Neuron (in vitro differentiated cells): ENCODE data around the gene RIN3.

Source experiments
- H2AFZ ChIP-seq: one replicate; pipeline ENCODE4 v1.6.1; 2013; ENCODE audit warnings: low read depth, mild to moderate bottlenecking, inconsistent platforms, low read length, moderate library complexity
- H3K27me3 ChIP-seq: one replicate; pipeline ENCODE4 v1.6.1; 2013; ENCODE audit warnings: low read length; ENCODE audit not compliant: insufficient read depth
- H3K36me3 ChIP-seq: one replicate; pipeline ENCODE4 v1.6.1; 2013; ENCODE audit warnings: low read length; ENCODE audit not compliant: insufficient read depth
- H3K4me1 ChIP-seq: one replicate; pipeline ENCODE4 v1.6.1; 2013; ENCODE audit warnings: low read length; ENCODE audit not compliant: insufficient read depth
- H3K4me3 ChIP-seq: 2 replicates; pipeline ENCODE4 v1.5.1; 2013; ENCODE audit warnings: mild to moderate bottlenecking, low read length, moderate library complexity
- H3K9me3 ChIP-seq: one replicate; pipeline ENCODE4 v1.6.1; 2013; ENCODE audit warnings: low read length

Gene RIN3

GRCh38 chr14:92490239-92490959, 23.2 kb upstream of the RIN3 start:
- Histone ChIP-seq H3K4me1 (no peaks in the 10 kb centered on the region), H3K27me3 (peaks cover 2% of the 10 kb centered on the region), H2AFZ (no peak overlapping the region), H3K4me3 (no peak overlapping the region), H3K9me3 (no peaks in the 10 kb centered on the region), H3K36me3 (no peaks in the 10 kb centered on the region)

- Histone ChIP-seq H3K4me1 (no peaks in the 10 kb centered on the region), H2AFZ (no peak overlapping the region), H3K27me3 (no peaks in the 10 kb centered on the region), H3K9me3 (no peaks in the 10 kb centered on the region), H3K4me3 (no peak overlapping the region), H3K36me3 (no peaks in the 10 kb centered on the region)
Measured at GRCh38 chr14:92491782-92492181, 21.8 kb upstream of the RIN3 start.

- Histone ChIP-seq H3K4me3 (no peak overlapping the region), H3K27me3 (no peaks in the 10 kb centered on the region), H3K36me3 (no peaks in the 10 kb centered on the region), H3K4me1 (no peaks in the 10 kb centered on the region), H3K9me3 (no peaks in the 10 kb centered on the region), H2AFZ (no peak overlapping the region)
Measured at GRCh38 chr14:92492258-92492657, 21.3 kb upstream of the RIN3 start.

DNA sequence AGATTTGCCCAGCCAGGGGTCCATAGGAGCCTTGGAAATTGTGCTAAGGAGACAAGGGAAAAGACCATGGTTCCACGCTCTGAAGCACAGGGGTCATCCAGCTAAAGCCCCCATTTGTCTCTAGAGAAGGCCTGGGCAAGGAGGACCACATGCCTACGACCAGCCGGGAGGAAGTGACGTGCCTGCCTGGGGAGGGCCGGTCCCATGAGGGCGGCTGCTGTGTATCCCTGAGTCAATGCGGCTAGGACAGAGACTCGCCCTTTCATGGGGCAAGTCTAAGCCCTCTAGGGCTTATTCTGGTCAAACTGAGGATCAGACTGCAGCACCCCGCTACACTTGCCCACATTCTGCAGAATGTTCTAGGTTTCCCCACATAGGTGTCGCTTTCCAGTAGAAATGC, 20.6 kb upstream of the RIN3 start:
- Histone ChIP-seq H3K27me3 (no peaks in the 10 kb centered on the region), H3K9me3 (no peaks in the 10 kb centered on the region), H3K4me1 (no peaks in the 10 kb centered on the region), H3K36me3 (no peaks in the 10 kb centered on the region), H2AFZ (no peak overlapping the region), H3K4me3 (no peak overlapping the region)

DNA sequence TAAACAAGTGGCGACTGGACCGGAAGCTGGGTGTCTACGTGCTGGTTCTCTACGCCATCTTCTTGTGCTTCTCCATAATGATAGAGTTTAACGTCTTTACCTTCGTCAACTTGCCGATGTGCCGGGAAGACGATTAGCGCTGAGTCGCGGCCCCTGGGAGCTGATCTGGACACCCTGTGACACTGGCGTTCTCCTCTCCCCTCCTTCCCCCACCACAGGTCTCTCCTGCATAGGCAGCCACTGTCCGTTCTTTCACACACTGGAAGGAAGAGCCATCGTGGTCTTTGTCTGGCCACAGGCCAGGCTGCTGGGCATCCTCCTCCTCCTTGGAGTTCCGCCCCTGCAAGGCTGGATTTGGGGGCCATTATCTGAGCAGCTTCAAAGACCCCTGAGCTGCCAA, 20.1 kb upstream of the RIN3 start:
- Histone ChIP-seq H3K4me3 (no peak overlapping the region), H3K36me3 (no peaks in the 10 kb centered on the region), H3K4me1 (no peaks in the 10 kb centered on the region), H3K9me3 (no peaks in the 10 kb centered on the region), H2AFZ (no peak overlapping the region), H3K27me3 (no peaks in the 10 kb centered on the region)

DNA sequence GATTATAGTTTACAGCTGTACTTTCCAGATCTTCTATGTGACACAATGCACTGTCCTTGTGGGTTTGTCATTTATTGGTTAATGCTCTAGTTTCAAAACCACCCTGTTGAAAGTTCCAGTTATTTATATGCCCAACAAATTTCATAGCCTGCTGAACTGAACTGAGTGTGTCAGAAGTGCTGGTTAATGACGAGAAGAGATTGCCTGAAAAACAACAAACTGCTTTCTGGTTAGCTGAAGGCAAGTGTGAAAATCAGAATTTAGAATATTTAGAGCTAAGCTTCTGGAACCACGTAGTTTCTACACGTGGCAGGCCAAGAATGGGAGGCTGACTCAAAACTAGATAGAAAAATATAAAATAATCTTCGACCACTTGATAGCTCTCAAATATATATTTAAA, 19.1 kb upstream of the RIN3 start:
- Histone ChIP-seq H3K36me3 (no peaks in the 10 kb centered on the region), H3K27me3 (no peaks in the 10 kb centered on the region), H3K4me1 (no peaks in the 10 kb centered on the region), H2AFZ (no peak overlapping the region), H3K4me3 (no peak overlapping the region), H3K9me3 (no peaks in the 10 kb centered on the region)

- Histone ChIP-seq H3K4me1 (no peaks in the 10 kb centered on the region), H3K27me3 (no peaks in the 10 kb centered on the region), H3K36me3 (no peaks in the 10 kb centered on the region), H3K4me3 (no peak overlapping the region), H3K9me3 (no peaks in the 10 kb centered on the region), H2AFZ (no peak overlapping the region)
Measured at GRCh38 chr14:92495027-92495426, 18.6 kb upstream of the RIN3 start.

DNA sequence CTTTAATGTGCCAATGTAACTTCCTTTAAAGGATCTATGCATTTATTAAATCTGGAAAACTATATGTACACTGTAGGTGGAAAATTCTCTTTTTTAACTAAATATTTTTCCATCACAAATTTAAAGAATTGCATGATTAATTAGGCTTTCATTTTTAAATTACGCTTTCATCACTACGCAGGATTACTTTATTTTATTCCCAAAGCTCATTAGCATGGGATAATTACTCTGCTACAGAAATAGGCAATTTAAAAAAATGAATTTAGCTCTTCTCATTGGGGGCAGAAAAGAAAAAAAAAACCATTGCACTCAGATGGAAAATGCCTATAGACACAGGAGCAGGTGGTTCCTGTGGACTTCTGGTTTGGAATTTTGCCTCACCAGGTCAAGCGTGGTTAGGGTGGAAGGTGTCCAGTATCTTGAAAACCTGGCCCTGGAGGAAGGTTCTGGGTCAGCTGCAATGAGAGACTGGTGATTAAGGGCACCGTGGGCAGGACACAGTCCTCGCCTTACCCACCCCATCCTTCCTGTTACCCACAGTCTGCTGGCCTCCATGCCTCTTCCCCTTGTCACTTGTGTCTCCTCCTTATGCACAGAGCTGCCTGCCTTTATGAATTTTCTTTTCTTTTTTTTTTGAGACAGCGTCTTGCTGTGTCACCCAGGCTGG, 17.3 kb upstream of the RIN3 start:
- Histone ChIP-seq H3K27me3 (no peaks in the 10 kb centered on the region), H3K36me3 (no peaks in the 10 kb centered on the region), H2AFZ (no peak overlapping the region), H3K4me3 (no peak overlapping the region), H3K9me3 (no peaks in the 10 kb centered on the region), H3K4me1 (no peaks in the 10 kb centered on the region)

- Histone ChIP-seq H3K4me1 (no peaks in the 10 kb centered on the region), H2AFZ (no peak overlapping the region), H3K4me3 (no peak overlapping the region), H3K27me3 (no peaks in the 10 kb centered on the region), H3K9me3 (no peaks in the 10 kb centered on the region), H3K36me3 (no peaks in the 10 kb centered on the region)
Measured at GRCh38 chr14:92497391-92497790, 16.2 kb upstream of the RIN3 start.

- no peak overlapping the region for H3K4me3 ChIP-seq
- peaks cover 3% of the 10 kb centered on the region for H3K4me1 ChIP-seq
- H2AFZ ChIP-seq, result no peak overlapping the region
- H3K36me3 ChIP-seq, result no peaks in the 10 kb centered on the region
- no peaks in the 10 kb centered on the region for H3K9me3 ChIP-seq
- no peaks in the 10 kb centered on the region for H3K27me3 ChIP-seq
Measured at GRCh38 chr14:92499234-92499633, 14.3 kb upstream of the RIN3 start.

DNA sequence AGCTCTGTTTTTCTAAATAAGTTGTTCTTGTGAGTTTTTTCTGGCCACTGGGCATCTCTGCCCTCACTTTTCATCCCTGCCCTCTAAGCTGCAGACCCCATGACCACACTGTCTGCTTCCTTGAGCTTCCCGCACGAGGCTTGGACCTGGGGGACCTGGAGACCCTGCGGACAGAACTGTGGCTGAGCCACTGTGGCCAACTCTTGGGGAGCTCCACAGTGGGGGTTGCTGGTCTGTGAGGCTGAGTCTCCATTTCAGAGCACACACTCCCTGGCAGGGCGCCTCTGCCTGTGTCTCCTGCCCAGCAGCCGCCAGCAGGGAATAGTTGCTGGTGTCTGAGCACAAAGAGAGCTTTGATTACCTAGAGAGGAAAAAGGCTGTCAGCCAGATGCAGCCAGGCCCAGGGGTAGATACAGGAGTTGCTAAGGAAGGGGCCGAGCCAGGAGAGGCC, 13.1 kb upstream of the RIN3 start:
- H3K4me3 ChIP-seq, result no peak overlapping the region
- no peaks in the 10 kb centered on the region for H3K36me3 ChIP-seq
- no peaks in the 10 kb centered on the region for H3K9me3 ChIP-seq
- peaks cover 3% of the 10 kb centered on the region for H3K4me1 ChIP-seq
- no peak overlapping the region for H2AFZ ChIP-seq
- H3K27me3 ChIP-seq, result no peaks in the 10 kb centered on the region

DNA sequence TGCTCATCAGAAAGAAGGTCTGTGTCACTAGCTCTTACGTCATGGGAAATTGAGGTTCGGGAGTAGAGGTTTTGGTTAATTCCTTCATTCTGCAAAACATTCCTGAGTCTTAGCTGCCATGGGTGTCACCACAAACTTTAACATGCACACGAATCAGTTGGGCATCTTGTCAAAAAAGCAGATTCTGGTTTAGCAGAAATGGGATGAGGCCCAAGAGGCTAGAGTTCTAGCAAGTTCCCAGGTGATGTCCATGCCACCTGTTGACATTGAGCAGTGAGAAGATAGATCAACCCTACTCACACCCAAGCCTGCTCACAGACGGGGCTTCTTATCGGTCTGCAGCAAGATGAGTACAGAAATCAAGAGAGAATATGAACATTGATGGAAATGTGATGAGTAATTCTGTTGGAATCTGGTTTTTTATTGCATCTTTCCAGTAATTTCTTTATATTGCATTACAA, 11.7 kb upstream of the RIN3 start:
- H3K9me3 ChIP-seq, result no peaks in the 10 kb centered on the region
- H3K36me3 ChIP-seq, result no peaks in the 10 kb centered on the region
- H3K4me3 ChIP-seq, result no peak overlapping the region
- H3K4me1 ChIP-seq, result peaks cover 3% of the 10 kb centered on the region
- H2AFZ ChIP-seq, result no peak overlapping the region
- no peaks in the 10 kb centered on the region for H3K27me3 ChIP-seq

DNA sequence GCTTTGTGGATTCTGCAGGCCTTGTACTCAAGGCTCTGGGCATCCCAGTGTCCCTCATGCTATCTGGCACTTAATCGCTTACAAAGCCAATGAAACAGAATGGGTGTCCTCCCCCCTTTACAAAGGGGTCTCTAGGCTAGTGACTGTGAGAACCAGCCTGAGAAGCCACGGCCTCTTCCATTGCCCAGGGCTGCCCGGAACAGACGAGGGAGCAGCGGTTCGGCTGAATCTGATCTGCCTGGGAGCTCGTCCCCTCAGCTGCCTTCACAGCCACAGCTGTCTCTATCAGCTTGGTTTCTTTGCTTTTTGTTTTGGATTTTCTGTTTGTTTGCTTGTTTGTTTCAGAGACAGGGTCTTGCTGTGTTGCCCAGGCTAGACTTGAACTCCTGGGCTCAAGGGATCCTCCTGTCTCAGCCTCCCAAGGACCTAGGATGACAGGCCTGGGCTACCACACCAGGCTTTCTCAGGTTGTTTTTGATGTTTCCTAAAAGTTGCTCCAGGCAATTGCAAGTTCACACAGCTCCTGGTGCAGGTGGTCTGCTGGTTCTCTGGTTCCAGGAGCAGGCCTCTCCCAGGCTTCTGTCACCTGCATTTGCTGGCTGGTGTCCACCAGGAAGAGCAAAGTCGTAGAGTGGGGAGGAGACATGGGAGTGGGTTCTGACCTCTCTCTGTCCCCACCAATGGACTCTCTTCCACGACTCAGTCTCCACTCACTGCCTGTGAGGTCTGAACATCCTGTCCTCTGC, 10.9 kb upstream of the RIN3 start:
- Histone ChIP-seq H3K9me3 (no peaks in the 10 kb centered on the region), H3K36me3 (no peaks in the 10 kb centered on the region), H3K27me3 (no peaks in the 10 kb centered on the region), H2AFZ (no peak overlapping the region), H3K4me3 (no peak overlapping the region), H3K4me1 (peaks cover 3% of the 10 kb centered on the region)
